PC-3 (cell line): ENCODE data around the gene F2RL1. TPM values are rescaled to one million over a fixed set of nuclear protein-coding genes. Genes with fewer than 3 reads are reported as not detected.

Experiments used
- ATAC-seq: fragments of 200-7000 bp; cut with Tn5 transposase; 2 replicates; pipeline ENCODE4 v1.9.1; 2020; ENCODE audit warnings: mild to moderate bottlenecking, moderate library complexity
- BruUV-seq: library from RNA; stranded (reverse); fragments of 400-500 nt; replicated peaks from 2 replicates; lab custom pipeline; 2021; lab: Mats Ljungman, UMichigan
- CTCF ChIA-PET: fragments of 300-600 bp; sonication (Branson Sonifier 250); formaldehyde crosslinking; loops from one replicate; lab custom pipeline; 2022; ENCODE audit warnings: antibody characterized with exemption; lab: Charles Lee
- POLR2A ChIA-PET: fragments of 300-600 bp; sonication (Branson Sonifier 250); formaldehyde crosslinking; loops from one replicate; lab custom pipeline; 2022; ENCODE audit warnings: antibody characterized with exemption; ENCODE audit not compliant: unreplicated experiment; lab: Charles Lee
- DNase-seq: peaks from one replicate; pipeline ENCODE4 v3.0.0-alpha.2; 2015
- H2AFZ ChIP-seq: fragments of 300-600 bp; sonication (generic); 2 replicates; pipeline ENCODE4 v1.6.0; 2016; ENCODE audit warnings: antibody characterized with exemption, low read length
- H3F3A ChIP-seq: fragments of 300-600 bp; sonication (generic); one replicate; pipeline ENCODE4 v1.6.0; 2017; ENCODE audit warnings: antibody characterized with exemption, low read length, control low read depth, mild to moderate bottlenecking; ENCODE audit not compliant: unreplicated experiment
- H3K27ac ChIP-seq: fragments of 300-600 bp; sonication (generic); 2 replicates; pipeline ENCODE4 v1.5.1; 2016; ENCODE audit warnings: mild to moderate bottlenecking, low read length
- H3K27me3 ChIP-seq: fragments of 300-600 bp; sonication (generic); 2 replicates; pipeline ENCODE4 v1.6.1; 2016; ENCODE audit warnings: low read length, mixed read lengths
- H3K36me3 ChIP-seq: fragments of 300-600 bp; sonication (generic); 2 replicates; pipeline ENCODE4 v1.6.1; 2016; ENCODE audit warnings: low read depth, mixed run types, low read length, mixed read lengths
- H3K4me1 ChIP-seq: fragments of 300-600 bp; sonication (generic); 2 replicates; pipeline ENCODE4 v1.5.1; 2016; ENCODE audit warnings: low read length; ENCODE audit not compliant: insufficient read depth
- H3K4me2 ChIP-seq: fragments of 300-600 bp; sonication (generic); 2 replicates; pipeline ENCODE4 v1.6.0; 2016; ENCODE audit warnings: low read length
- H3K4me3 ChIP-seq: fragments of 300-600 bp; sonication (generic); 2 replicates; pipeline ENCODE4 v1.5.1; 2016; ENCODE audit warnings: mild to moderate bottlenecking, low read length, mixed read lengths
- H3K79me2 ChIP-seq: fragments of 300-600 bp; sonication (generic); 2 replicates; pipeline ENCODE4 v1.6.1; 2017; ENCODE audit warnings: low read length, mixed read lengths
- H3K9ac ChIP-seq: fragments of 300-600 bp; sonication (generic); 2 replicates; pipeline ENCODE4 v1.6.0; 2016; ENCODE audit warnings: mild to moderate bottlenecking, low read length
- H3K9me2 ChIP-seq: fragments of 300-600 bp; sonication (generic); replicated peaks from 2 replicates; pipeline ENCODE4 v1.6.1; 2016; ENCODE audit warnings: mixed run types, low read length, mixed read lengths
- H3K9me3 ChIP-seq: fragments of 300-600 bp; sonication (generic); 2 replicates; pipeline ENCODE4 v1.6.1; 2016; ENCODE audit warnings: low read length, mixed read lengths
- H4K20me1 ChIP-seq: fragments of 300-600 bp; sonication (generic); 2 replicates; pipeline ENCODE4 v1.6.1; 2016; ENCODE audit warnings: low read length, mixed read lengths
- CTCF ChIP-seq: fragments of 300-600 bp; sonication (generic); conservative IDR thresholded peaks from 2 replicates; pipeline ENCODE4 v1.5.1; 2017; ENCODE audit warnings: antibody characterized with exemption, low read depth, mild to moderate bottlenecking, low read length
- EZH2 ChIP-seq: fragments of 300-600 bp; sonication (generic); IDR thresholded peaks from one replicate; pipeline ENCODE4 v1.6.1; 2017; ENCODE audit warnings: antibody characterized with exemption, mild to moderate bottlenecking, low read length; ENCODE audit not compliant: unreplicated experiment
- EZH2phosphoT487 ChIP-seq: fragments of 300-600 bp; sonication (generic); IDR thresholded peaks from 2 replicates; pipeline ENCODE4 v1.6.1; 2018; ENCODE audit warnings: mild to moderate bottlenecking, antibody characterized with exemption, low read length, borderline replicate concordance
- intact Hi-C: fragments of 100-400 bp; cut with micrococcal nuclease; formaldehyde crosslinking; loops from 2 replicates; pipeline ENCODE4 v1.9.0; 2023
- total RNA-seq: library from RNA; depleted of rRNA; stranded (reverse); fragments of >200 nt; gene quantifications from 2 replicates; pipeline ENCODE4 v1.2.3, GENCODE V29; 2014

The F2RL1 gene
- total RNA-seq, 1 experiment from 2014 or later = 167 TPM

DNA sequence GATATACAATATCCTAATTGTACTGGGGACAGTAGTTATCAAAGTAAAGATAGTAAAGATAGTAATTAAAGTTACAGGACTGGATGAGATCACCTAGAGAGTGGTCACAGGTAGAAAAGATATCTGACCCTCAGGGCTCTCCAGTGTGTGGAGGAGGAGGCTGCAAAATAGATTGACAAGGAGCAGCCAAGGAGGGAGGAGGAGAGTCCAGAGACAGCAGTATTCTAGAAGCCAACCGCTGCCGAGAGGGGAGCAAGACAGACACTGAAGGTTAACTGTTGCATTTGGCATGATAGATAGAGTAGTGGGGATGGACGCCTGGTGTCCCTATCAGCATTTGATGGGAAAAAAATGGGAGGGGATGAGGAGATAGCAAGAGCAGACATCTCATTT lies 17.0 kb upstream of the F2RL1 start:
- H3K9me2 ChIP-seq = no peaks in the 10 kb centered on the region
- CTCF ChIA-PET = no interaction called here
- peak overlapping the region; percentile 77 for H3K9ac ChIP-seq
- intact Hi-C loops = no loop called here
- DNase-seq = no peak
- no peak overlapping the region for H3K4me3 ChIP-seq
- BruUV-seq = no TSS peak
- no peak for ATAC-seq
- POLR2A ChIA-PET = no interaction called here
- H3F3A ChIP-seq = peaks cover 5% of the 10 kb centered on the region
- H3K4me1 ChIP-seq = peaks cover 48% of the 10 kb centered on the region
- no peaks in the 10 kb centered on the region for H3K79me2 ChIP-seq
- H3K9me3 ChIP-seq = no peaks in the 10 kb centered on the region
- TF ChIP-seq CTCF = no peak
- no peak for TF ChIP-seq EZH2phosphoT487
- TF ChIP-seq EZH2 = no peak
- peak overlapping the region; percentile 99 for H3K27ac ChIP-seq
- H3K36me3 ChIP-seq = no peaks in the 10 kb centered on the region
- H4K20me1 ChIP-seq = no peaks in the 10 kb centered on the region
- H3K4me2 ChIP-seq = 0 out of 2 replicates have a peak overlapping the region, but pooled peaks have one; percentile 51
- no peak overlapping the region for H2AFZ ChIP-seq
- H3K27me3 ChIP-seq = no peaks in the 10 kb centered on the region

GRCh38 chr5:76804266-76804665 lies 14.6 kb upstream of the F2RL1 start:
- Histone ChIP-seq H3K9ac (peak overlapping the region; percentile 92), H3K79me2 (no peaks in the 10 kb centered on the region), H3F3A (peaks cover 5% of the 10 kb centered on the region), H3K27me3 (no peaks in the 10 kb centered on the region), H2AFZ (no peak overlapping the region), H3K4me3 (no peak overlapping the region), H3K36me3 (no peaks in the 10 kb centered on the region), H3K4me2 (peak overlapping the region; percentile 18; the same call in 1 of the 2 replicates), H4K20me1 (no peaks in the 10 kb centered on the region), H3K27ac (peak overlapping the region; percentile 100), H3K9me3 (no peaks in the 10 kb centered on the region), H3K9me2 (no peaks in the 10 kb centered on the region), H3K4me1 (peaks cover 61% of the 10 kb centered on the region)
- intact Hi-C loops = no loop called here
- BruUV-seq = no TSS peak
- ChIA-PET CTCF (no interaction called here), POLR2A (interaction anchor here (0.6 kb wide), 1 partner anchor 1871 kb away, joined by 8 read pairs; no protein-coding TSS in a partner anchor)
- DNase-seq = peak; percentile 66
- TF ChIP-seq EZH2 (no peak), CTCF (no peak), EZH2phosphoT487 (no peak)
- ATAC-seq = peak; percentile 5

DNA sequence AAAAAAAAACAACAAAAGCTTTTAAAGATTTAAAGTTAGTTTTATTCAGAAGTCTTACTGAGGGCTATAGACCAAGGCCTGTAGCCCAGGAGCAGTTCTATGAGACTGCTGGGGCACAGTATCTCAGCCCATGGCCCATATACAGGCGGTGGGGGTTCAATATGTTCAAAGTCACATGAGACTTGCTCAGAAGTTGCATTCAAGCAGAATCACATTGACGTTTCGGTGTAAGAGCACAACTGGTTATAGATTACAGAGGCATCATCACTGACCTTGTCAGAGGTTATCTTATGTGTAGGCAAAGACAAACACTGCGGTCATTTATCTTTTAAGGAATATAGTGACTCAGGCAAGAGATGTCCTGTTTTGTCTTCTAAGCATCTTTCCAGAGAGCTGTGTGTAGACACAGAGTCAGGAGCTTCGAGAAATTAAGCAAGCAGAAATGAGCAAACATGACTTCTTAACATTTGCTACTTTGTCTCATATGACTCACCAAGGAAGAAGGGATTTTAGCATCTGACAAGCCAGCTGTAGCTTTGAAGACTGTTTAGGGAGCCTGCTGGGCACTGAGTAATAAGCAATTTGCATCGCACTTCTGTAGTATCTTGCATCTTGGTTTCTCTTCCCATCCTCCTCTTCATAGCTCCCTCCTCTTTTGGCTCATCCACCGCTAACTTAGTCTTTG lies 12.9 kb upstream of the F2RL1 start:
- Histone ChIP-seq H2AFZ (no peak overlapping the region), H3F3A (peaks cover 5% of the 10 kb centered on the region), H3K4me3 (no peak overlapping the region), H3K9me3 (no peaks in the 10 kb centered on the region), H3K79me2 (no peaks in the 10 kb centered on the region), H3K27ac (peak overlapping the region; percentile 100), H3K36me3 (no peaks in the 10 kb centered on the region), H4K20me1 (no peaks in the 10 kb centered on the region), H3K27me3 (no peaks in the 10 kb centered on the region), H3K9me2 (no peaks in the 10 kb centered on the region), H3K4me2 (peak overlapping the region; percentile 52), H3K9ac (peak overlapping the region; percentile 92), H3K4me1 (peaks cover 59% of the 10 kb centered on the region)
- peak; percentile 75 for ATAC-seq
- intact Hi-C loops = loop anchor here (2.0 kb wide), 1 partner anchor 15 kb away; no protein-coding TSS in a partner anchor
- ChIA-PET CTCF (interaction anchor here (0.5 to 0.6 kb wide), 2 partner anchors 15 to 29 kb away, joined by 3 to 4 read pairs; no protein-coding TSS in a partner anchor), POLR2A (interaction anchor here (0.5 to 1.4 kb wide), 4 partner anchors 13 to 43 kb away, joined by 3 to 14 read pairs (median 4); no protein-coding TSS in a partner anchor)
- BruUV-seq = TSS peak; percentile 76
- TF ChIP-seq CTCF (no peak), EZH2 (no peak), EZH2phosphoT487 (no peak)
- peak; percentile 90 for DNase-seq
